ENCODE data around the gene METTL6. TPM values are rescaled to one million over a fixed set of nuclear protein-coding genes. Genes with fewer than 3 reads are reported as not detected.

METTL6 gene
- polyA plus RNA-seq, 1 experiment: 14.4 TPM

GRCh38 chr3:15451216-15452113, 24.1 kb upstream of the METTL6 start:
- CTCF ChIA-PET: no interaction called here
- DNase-seq (ENCODE audit: low read depth): no peak
- POLR2A ChIA-PET: interaction anchor here (0.6 kb wide), 1 partner anchor 67 kb away, joined by 3 read pairs; no protein-coding TSS in a partner anchor
- H3K4me3 ChIP-seq (ENCODE audit: low read depth, low read length): no peak overlapping the region
- TF ChIP-seq CTCF (IDR thresholded peaks at IDR 0.05; ENCODE audit: insufficient read depth, low read depth, low read length): no peak
- 0 out of 2 replicates have a peak, but pooled peaks cover 2% of the 10 kb centered on the region for H3K27me3 ChIP-seq (ENCODE audit: control insufficient read depth, insufficient read depth, low read length)
- no peaks in the 10 kb centered on the region for H3K36me3 ChIP-seq (ENCODE audit: control insufficient read depth, insufficient read depth, low read length)

- no peak for DNase-seq (ENCODE audit: low read depth)
- ChIA-PET POLR2A (no interaction called here), CTCF (no interaction called here)
- no peak overlapping the region for H3K4me3 ChIP-seq (ENCODE audit: low read depth, low read length)
- H3K36me3 ChIP-seq (ENCODE audit: control insufficient read depth, insufficient read depth, low read length): no peaks in the 10 kb centered on the region
- 0 out of 2 replicates have a peak, but pooled peaks cover 1% of the 10 kb centered on the region for H3K27me3 ChIP-seq (ENCODE audit: control insufficient read depth, insufficient read depth, low read length)
- TF ChIP-seq CTCF (IDR thresholded peaks at IDR 0.05; ENCODE audit: insufficient read depth, low read depth, low read length): no peak
Measured at GRCh38 chr3:15450438-15451215, 23.3 kb upstream of the METTL6 start.

- POLR2A ChIA-PET: no interaction called here
- Histone ChIP-seq H3K36me3 (ENCODE audit: control insufficient read depth, insufficient read depth, low read length) (no peaks in the 10 kb centered on the region; the same call in 1 of the 2 replicates), H3K27me3 (ENCODE audit: control insufficient read depth, insufficient read depth, low read length) (no peaks in the 10 kb centered on the region), H3K4me3 (ENCODE audit: low read depth, low read length) (no peak overlapping the region)
- CTCF ChIA-PET: no interaction called here
- no peak for TF ChIP-seq CTCF (IDR thresholded peaks at IDR 0.05; ENCODE audit: insufficient read depth, low read depth, low read length)
- no peak for DNase-seq (ENCODE audit: low read depth)
Measured at GRCh38 chr3:15449489-15450224, 22.3 kb upstream of the METTL6 start.

- Histone ChIP-seq H3K4me3 (ENCODE audit: low read depth, low read length) (no peak overlapping the region), H3K36me3 (ENCODE audit: control insufficient read depth, insufficient read depth, low read length) (peaks cover 6% of the 10 kb centered on the region), H3K27me3 (ENCODE audit: control insufficient read depth, insufficient read depth, low read length) (no peaks in the 10 kb centered on the region)
- no peak for DNase-seq (ENCODE audit: low read depth)
- no peak for TF ChIP-seq CTCF (IDR thresholded peaks at IDR 0.05; ENCODE audit: insufficient read depth, low read depth, low read length)
- ChIA-PET CTCF (interaction anchor here (1.2 kb wide), 2 partner anchors 13 to 26 kb away, joined by 3 read pairs; no protein-coding TSS in a partner anchor), POLR2A (no interaction called here)
Measured at GRCh38 chr3:15443826-15444524, 16.6 kb upstream of the METTL6 start.
